Esophagus (tissue), 2 donors: ENCODE measurements around the gene UBE2I. TPM values are rescaled to one million over a fixed set of nuclear protein-coding genes. Genes with fewer than 3 reads are reported as not detected.

ENCODE experiments used
- H3K27ac ChIP-seq, 2 donors: one replicate each; pipeline ENCODE4 v1.5.1; 2013; ENCODE audit warnings: low read depth in 2 of 2, mild to moderate bottlenecking in 2 of 2, inconsistent platforms in 1 of 2, low read length in 1 of 2, moderate library complexity in 1 of 2
- H3K27me3 ChIP-seq, 2 donors: one replicate each; pipeline ENCODE4 v1.6.1; 2013; ENCODE audit warnings: low read length in 2 of 2, control low read depth in 1 of 2, mild to moderate bottlenecking in 1 of 2; ENCODE audit not compliant: insufficient read depth in 2 of 2, control insufficient read depth in 1 of 2
- H3K36me3 ChIP-seq, 2 donors: one replicate each; pipeline ENCODE4 v1.6.1; 2013; ENCODE audit warnings: low read length in 1 of 2; ENCODE audit not compliant: control insufficient read depth in 2 of 2, insufficient read depth in 2 of 2
- H3K4me1 ChIP-seq, 2 donors: one replicate each; pipeline ENCODE4 v1.6.1; 2013; ENCODE audit warnings: low read length in 1 of 2; ENCODE audit not compliant: control insufficient read depth in 2 of 2, insufficient read depth in 2 of 2
- H3K4me3 ChIP-seq, 2 donors: one replicate each; pipeline ENCODE4 v1.5.1; 2013; ENCODE audit warnings: low read length in 2 of 2, mild to moderate bottlenecking in 2 of 2, low read depth in 1 of 2, moderate library complexity in 1 of 2
- H3K9me3 ChIP-seq, 2 donors: one replicate each; pipeline ENCODE4 v1.6.1; 2013; ENCODE audit warnings: mild to moderate bottlenecking in 2 of 2, low read depth in 1 of 2, low read length in 1 of 2, moderate library complexity in 1 of 2; ENCODE audit not compliant: control insufficient read depth in 2 of 2, insufficient read depth in 1 of 2
- WGBS, 2 donors: extraction: QIAGEN DNeasy Blood & Tissue Kit; methylation state at CpG; one replicate each; pipeline ENCODE4 v1.1.7; 2013; 5-methylcytosine and 5-hydroxymethylcytosine counted together
- polyA plus RNA-seq, 2 donors: library from polyadenylated mRNA; stranded (reverse); fragments of 200-250 nt; gene quantifications; one replicate each; pipeline ENCODE4 v1.2.3, GENCODE V29; 2013
- donor health status: healthy with polysubstance abuse.
- donor health status: Bipolar disorder and iron deficiency.

The UBE2I gene
- polyA plus RNA-seq, 2 donors, result 35.4 to 56.9 TPM

DNA sequence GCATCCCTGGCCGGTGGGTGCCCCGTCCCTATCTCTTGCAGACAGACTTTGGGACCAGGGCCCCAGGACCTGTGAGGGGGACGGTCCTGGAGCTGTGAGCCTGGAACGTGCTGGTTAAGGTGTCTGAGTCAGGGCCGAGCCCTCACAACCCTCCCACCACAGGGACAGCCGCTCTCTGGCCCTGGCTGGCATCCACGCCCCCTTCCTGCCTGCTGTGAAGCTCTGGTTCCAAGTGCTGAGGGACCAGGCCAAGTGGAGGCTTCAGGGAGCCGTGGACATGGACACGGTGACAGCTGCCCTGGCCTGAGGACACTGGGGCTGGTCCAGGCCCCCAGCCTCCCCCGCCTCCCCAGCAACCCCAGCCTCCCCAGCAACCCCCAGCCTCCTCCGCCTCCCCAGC is 35.7 kb downstream of the UBE2I start:
- H3K9me3 ChIP-seq, result no peaks in the 10 kb centered on the region
- no peaks in the 10 kb centered on the region for H3K27me3 ChIP-seq
- H3K4me1 ChIP-seq, result peaks cover 6 to 20% of the 10 kb centered on the region in 2 donors
- WGBS, 2 donors, result 73 to 80% methylated on average over 9 to 11 of the region's 11 CpGs
- no peak overlapping the region for H3K27ac ChIP-seq
- peaks cover 0 to 17% of the 10 kb centered on the region in 2 donors for H3K36me3 ChIP-seq
- no peak overlapping the region for H3K4me3 ChIP-seq

DNA sequence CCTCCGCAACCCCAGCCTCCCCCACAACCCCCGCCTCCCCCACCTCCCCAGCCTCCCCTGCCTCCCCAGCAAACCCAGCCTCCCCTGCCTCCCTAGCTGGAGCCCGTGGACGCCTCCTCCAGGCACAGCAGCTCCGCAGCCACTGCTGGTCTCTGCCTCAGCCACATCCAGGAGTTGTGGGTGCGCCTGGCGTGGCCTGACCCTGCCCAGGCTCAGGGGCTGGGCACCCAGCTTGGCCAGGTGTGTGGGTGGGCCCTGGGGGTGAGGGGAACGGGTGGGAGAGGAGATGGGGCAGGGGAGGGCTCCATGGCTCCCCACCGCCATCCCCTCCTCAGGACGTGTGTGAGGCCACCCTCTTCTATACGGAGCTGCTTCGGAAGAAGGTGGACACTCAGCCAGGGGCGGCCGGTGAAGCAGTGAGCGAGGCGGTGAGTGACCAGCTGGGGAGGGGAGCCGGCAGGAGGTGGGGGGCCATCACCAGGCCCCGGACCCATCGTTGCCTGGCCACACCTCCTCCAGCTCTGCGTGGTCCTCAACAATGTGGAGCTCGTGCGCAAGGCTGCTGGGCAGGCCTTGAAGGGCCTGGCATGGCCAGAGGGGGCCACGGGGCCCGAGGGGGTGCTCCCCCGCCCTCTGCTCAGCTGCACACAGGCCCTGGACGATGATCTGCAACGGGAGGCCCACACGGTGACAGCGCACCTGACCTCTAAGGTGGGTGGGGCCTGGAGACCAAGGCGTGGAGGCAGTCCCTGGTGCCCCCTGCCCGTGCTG is 36.4 kb downstream of the UBE2I start:
- H3K36me3 ChIP-seq, result peaks cover 0 to 17% of the 10 kb centered on the region in 2 donors
- no peaks in the 10 kb centered on the region for H3K9me3 ChIP-seq
- H3K4me3 ChIP-seq, result no peak overlapping the region
- WGBS, 2 donors, result 74 to 75% methylated on average over 25 to 31 of the region's 31 CpGs
- no peak overlapping the region for H3K27ac ChIP-seq
- H3K27me3 ChIP-seq, result no peaks in the 10 kb centered on the region
- H3K4me1 ChIP-seq, result peaks cover 6 to 24% of the 10 kb centered on the region in 2 donors

DNA sequence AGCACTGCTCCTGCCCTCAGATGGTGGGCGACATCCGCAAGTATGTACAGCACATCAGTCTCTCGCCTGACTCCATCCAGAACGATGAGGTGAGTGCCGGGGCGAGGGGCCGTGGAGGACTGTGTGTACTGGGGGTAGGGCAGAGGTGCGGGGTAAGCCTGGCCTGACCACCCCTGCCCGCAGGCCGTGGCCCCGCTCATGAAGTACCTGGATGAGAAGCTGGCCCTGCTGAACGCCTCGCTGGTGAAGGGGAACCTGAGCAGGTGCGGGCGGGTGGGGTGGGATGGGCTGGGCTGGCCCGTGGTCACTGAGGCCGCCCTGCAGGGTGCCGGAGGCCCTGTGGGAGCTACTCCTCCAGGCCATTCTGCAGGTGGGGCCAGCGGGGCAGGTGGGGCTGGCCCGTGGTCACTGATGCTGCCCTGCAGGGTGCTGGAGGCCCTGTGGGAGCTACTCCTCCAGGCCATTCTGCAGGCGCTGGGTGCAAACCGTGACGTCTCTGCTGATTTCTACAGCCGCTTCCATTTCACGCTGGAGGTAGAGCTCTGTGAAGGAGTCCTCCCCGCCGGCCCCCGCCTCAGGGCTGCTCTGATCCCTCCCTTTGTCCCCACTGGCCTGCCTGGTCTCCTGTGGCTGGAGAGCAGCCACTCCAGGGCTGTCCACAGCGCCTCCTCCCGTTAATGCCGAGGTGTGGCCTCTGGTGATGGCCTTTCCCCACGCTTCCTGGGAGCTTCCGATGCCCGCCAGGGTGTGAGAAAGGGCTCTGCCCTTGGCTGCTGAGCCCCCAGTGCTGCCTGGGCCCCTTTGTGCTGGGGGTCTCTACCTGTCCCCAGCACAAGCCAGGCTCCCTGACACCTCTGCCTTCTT is 37.2 kb downstream of the UBE2I start:
- Histone ChIP-seq H3K27me3 (no peaks in the 10 kb centered on the region), H3K4me1 (peaks cover 6 to 27% of the 10 kb centered on the region in 2 donors), H3K9me3 (no peaks in the 10 kb centered on the region), H3K4me3 (no peak overlapping the region), H3K27ac (no peak overlapping the region), H3K36me3 (peaks cover 0 to 17% of the 10 kb centered on the region in 2 donors)
- WGBS, 2 donors, result 61 to 67% methylated on average over 34 of the region's 34 CpGs

DNA sequence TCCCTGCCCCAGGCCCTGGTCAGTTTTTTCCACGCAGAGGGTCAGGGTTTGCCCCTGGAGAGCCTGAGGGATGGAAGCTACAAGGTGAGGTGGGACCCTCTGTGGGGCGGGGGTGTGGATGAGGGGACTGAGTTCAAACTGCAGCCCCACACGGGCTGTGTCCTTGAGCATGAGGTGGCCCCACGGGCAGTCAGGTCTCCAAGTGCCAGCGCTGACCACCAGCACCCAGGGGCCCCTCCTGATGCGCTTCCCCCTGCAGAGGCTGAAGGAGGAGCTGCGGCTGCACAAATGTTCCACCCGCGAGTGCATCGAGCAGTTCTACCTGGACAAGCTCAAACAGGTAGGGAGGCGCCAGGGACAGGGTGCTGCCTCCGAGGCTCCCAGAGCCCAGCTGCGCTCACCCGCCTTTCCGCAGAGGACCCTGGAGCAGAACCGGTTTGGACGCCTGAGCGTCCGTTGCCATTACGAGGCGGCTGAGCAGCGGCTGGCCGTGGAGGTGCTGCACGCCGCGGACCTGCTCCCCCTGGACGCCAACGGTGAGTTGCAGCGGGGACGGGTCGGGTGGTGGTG is 37.9 kb downstream of the UBE2I start:
- H3K27me3 ChIP-seq, result no peaks in the 10 kb centered on the region
- H3K36me3 ChIP-seq, result peaks cover 0 to 17% of the 10 kb centered on the region in 2 donors
- peak overlapping the region in 1 of 2 donors; percentile 11 for H3K27ac ChIP-seq
- no peak overlapping the region for H3K4me3 ChIP-seq
- peaks cover 2 to 26% of the 10 kb centered on the region in 2 donors for H3K4me1 ChIP-seq
- H3K9me3 ChIP-seq, result no peaks in the 10 kb centered on the region
- 56 to 68% methylated on average over 31 of the region's 31 CpGs for WGBS, 2 donors

DNA sequence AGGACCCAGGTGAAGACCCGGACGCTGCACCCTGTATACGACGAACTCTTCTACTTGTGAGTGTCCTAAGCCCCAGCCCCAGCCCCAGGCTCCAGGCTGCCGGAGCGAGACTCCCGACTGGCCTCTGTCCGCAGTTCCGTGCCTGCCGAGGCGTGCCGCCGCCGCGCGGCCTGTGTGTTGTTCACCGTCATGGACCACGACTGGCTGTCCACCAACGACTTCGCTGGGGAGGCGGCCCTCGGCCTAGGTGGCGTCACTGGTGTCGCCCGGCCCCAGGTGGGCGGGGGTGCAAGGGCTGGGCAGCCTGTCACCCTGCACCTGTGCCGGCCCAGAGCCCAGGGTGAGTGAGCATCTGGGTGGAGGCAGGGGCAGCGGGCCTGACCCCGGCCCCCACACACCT is 38.5 kb downstream of the UBE2I start:
- H3K4me1 ChIP-seq, result peaks cover 2 to 25% of the 10 kb centered on the region in 2 donors
- H3K27ac ChIP-seq, result peak overlapping the region in 1 of 2 donors; percentile 11
- no peak overlapping the region for H3K4me3 ChIP-seq
- peaks cover 0 to 17% of the 10 kb centered on the region in 2 donors for H3K36me3 ChIP-seq
- H3K9me3 ChIP-seq, result no peaks in the 10 kb centered on the region
- no peaks in the 10 kb centered on the region for H3K27me3 ChIP-seq
- 72 to 82% methylated on average over 29 of the region's 29 CpGs for WGBS, 2 donors

DNA sequence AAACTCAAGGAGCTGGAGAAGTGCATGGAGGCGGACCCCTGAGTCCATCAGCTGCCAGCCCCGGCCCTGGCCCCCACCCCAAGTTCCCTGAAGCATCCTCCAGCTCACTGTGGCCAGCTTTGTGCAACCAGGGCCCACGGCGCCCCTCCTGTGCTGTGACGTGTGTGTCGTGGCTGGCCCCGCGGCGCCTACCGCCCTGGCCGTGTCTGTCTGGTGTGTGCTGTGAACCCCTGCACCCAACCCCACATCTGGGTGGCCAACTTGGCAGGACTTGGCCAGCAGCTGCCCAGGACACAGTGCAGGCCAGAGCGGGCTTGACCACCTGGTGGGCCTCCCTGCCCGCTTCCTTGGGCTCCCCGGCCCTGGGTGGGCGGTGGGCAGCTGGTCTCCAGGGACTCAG is 39.0 kb downstream of the UBE2I start:
- H3K36me3 ChIP-seq, result peaks cover 0 to 17% of the 10 kb centered on the region in 2 donors
- no peak overlapping the region for H3K27ac ChIP-seq
- no peaks in the 10 kb centered on the region for H3K27me3 ChIP-seq
- no peak overlapping the region for H3K4me3 ChIP-seq
- H3K4me1 ChIP-seq, result peaks cover under 1 to 22% of the 10 kb centered on the region in 2 donors
- no peaks in the 10 kb centered on the region for H3K9me3 ChIP-seq
- WGBS, 2 donors, result 91 to 93% methylated on average over 15 of the region's 15 CpGs

DNA sequence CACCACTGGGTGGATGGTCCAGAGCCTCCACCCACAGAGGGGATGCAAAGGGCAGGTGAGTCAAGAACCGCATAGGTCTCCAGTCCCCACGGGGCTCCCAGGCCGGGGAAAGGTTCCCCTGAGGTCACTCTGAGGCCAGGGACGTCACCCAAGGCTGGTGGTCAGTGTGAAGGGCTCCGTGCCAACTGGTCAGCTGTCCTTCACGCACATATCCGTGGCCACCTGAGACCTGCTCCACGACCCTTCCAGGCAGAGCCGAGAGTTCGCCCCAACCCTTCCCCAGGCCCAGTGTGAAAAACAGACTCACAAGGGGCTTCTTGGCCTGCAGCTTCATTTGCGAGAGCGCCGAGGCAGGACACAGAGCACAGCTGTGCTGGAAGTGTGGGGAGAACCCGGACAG is 39.5 kb downstream of the UBE2I start:
- Histone ChIP-seq H3K9me3 (no peaks in the 10 kb centered on the region), H3K27ac (no peak overlapping the region), H3K27me3 (no peaks in the 10 kb centered on the region), H3K4me1 (peaks cover 0 to 22% of the 10 kb centered on the region in 2 donors), H3K36me3 (peaks cover 0 to 17% of the 10 kb centered on the region in 2 donors), H3K4me3 (no peak overlapping the region)
- WGBS, 2 donors, result 80 to 82% methylated on average over 14 of the region's 14 CpGs

DNA sequence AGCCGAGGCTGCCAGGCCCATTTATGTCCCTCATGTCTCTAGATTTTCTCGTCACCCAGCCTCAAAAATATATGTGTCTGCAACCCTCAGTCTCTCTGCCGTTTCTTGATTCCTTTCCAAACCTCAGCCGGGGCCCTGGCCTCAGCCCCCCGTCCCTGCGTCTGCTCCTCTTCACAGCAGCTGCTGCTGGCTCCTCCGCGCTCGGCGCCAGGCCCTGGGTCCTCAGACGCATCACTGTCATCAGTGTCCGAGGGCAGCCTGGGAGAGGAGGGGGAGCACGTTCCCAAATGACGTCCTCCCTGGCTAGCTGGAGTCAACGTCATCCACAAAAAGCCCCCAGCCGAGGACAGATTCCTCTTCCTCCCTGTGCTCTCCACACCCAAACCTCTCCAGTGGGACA is 39.9 kb downstream of the UBE2I start:
- H3K4me1 ChIP-seq, result peaks cover 0 to 22% of the 10 kb centered on the region in 2 donors
- H3K4me3 ChIP-seq, result no peak overlapping the region
- WGBS, 2 donors, result 85 to 89% methylated on average over 16 of the region's 16 CpGs
- no peaks in the 10 kb centered on the region for H3K27me3 ChIP-seq
- no peaks in the 10 kb centered on the region for H3K9me3 ChIP-seq
- no peak overlapping the region for H3K27ac ChIP-seq
- peaks cover 0 to 17% of the 10 kb centered on the region in 2 donors for H3K36me3 ChIP-seq

DNA sequence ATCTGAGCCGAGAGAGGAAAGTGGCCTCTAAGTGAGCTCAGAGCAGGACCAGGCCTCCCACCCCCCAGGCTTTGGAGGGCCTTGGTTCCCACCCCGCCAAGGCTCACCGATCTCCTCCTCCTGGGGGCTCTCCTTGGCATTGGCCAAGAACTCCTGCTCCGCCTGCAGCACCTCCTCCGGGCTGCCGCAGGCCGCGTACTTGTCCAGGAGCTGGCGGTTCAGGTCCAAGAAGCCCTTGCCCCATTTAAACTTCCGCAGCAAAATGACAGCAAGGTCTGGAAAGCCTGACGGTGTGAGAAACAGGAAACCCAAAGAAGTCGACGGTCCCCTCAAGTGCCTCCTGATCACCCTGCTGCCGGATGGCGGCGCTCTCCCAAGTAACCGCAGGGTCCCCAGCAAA is 40.5 kb downstream of the UBE2I start:
- Histone ChIP-seq H3K27me3 (no peaks in the 10 kb centered on the region), H3K4me3 (no peak overlapping the region), H3K36me3 (peaks cover 0 to 17% of the 10 kb centered on the region in 2 donors), H3K27ac (no peak overlapping the region), H3K9me3 (no peaks in the 10 kb centered on the region), H3K4me1 (peaks cover 0 to 22% of the 10 kb centered on the region in 2 donors)
- 91 to 93% methylated on average over 13 to 17 of the region's 17 CpGs for WGBS, 2 donors
